ENCODE measurements around the gene SLC9A3.
"Not testable (repeated sequence)": the region's sequence is repeated elsewhere in the genome, so short reads cannot be mapped to it uniquely, and the experiment has no call there.

SLC9A3 gene

DNA sequence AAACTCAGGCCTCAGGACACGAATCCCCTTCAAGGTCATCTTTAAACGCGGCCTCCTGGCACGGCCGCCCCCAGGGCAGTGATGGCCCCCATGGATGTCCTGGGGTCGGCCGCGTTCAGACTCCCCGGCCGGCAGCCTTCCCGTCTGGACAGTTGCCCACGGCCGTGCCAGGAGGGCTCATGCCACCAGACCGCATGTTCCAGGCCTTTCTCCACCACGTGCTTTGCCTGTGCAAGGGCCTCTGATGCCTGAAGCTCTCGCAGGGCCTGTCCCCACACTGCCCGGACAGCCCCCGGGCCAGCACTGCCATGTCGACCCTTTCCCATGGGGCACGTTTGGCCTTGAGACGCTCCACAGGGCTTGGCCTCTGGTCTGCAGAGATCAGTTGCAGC lies 34.6 kb downstream of the SLC9A3 start:
- DNase-seq (ENCODE audit: low read depth), result no peak

GRCh38 chr5:488744-489688 lies 35.2 kb downstream of the SLC9A3 start:
- DNase-seq (ENCODE audit: low read depth), result no peak

GRCh38 chr5:488241-488640 lies 36.0 kb downstream of the SLC9A3 start:
- no peak for DNase-seq (ENCODE audit: low read depth)

DNA sequence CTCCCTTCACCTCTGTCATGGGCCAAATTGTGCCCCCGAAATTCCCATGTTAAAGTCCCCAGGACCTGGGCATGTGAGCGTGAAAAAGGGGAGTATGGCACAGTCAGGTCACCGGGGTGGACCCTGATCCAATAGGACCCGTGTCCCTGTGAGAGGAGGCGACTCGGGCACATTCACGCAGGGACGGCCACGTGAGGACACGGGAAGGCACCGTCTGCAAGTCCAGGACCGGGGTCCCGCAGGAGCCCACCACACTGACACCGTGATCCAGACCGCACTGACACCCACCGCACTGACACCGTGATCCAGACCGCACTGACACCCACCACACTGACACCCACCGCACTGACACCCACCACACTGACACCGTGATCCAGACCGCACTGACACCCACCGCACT lies 37.7 kb downstream of the SLC9A3 start:
- not testable (repeated sequence) for DNase-seq (ENCODE audit: low read depth)

DNA sequence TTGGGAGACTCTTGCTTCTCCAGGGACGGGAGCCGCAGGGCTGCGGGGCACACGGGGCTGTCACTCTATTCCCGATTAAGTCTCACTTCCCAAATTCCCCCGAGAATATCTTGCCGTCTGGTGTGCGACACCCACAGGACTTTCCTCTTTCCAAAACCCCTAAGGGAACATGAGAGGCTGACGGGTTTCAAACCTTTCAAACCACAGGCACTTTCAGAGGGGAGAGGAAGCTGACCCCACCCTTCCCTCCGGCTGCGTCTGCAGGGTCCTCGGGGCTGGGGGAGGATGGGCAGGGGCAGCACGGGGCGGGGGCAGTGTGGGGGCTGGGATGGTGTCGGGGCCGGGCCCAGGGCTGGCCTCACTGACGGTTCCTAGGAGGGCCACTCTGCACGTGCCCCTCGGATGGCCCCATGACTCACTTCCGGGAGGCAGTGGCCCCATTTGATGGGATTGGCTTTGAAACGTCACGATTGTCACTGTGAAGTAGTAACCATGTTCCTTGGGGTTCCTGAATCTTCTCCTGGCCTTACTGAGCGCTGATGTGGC lies 38.2 kb downstream of the SLC9A3 start:
- no peak for DNase-seq (ENCODE audit: low read depth)

GRCh38 chr5:485113-485945 lies 38.9 kb downstream of the SLC9A3 start:
- no peak for DNase-seq (ENCODE audit: low read depth)

DNA sequence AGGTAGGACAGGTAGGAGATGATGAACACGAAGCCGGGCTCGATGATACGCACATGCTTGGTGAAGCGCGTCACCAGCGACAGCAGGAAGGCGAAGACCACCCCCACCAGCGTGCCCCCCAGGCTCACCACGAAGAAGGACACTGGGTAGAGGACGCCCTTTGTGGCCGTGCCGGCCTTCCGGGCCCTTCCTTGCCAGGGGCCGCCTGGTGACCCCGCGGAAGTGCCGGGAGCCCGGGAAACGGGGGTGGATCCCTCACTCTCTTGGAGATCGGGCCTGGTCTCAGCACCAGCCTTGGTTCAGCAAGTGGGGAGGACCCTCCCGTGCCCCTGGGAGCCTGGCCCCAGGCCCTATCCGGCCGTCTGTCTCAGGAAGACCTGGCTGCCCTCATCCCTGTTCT lies 39.7 kb downstream of the SLC9A3 start:
- DNase-seq (ENCODE audit: low read depth), result no peak

GRCh38 chr5:483434-484140 lies 40.7 kb downstream of the SLC9A3 start:
- no peak for DNase-seq (ENCODE audit: low read depth)

GRCh38 chr5:483011-483410 lies 41.2 kb downstream of the SLC9A3 start:
- DNase-seq (ENCODE audit: low read depth), result no peak

DNA sequence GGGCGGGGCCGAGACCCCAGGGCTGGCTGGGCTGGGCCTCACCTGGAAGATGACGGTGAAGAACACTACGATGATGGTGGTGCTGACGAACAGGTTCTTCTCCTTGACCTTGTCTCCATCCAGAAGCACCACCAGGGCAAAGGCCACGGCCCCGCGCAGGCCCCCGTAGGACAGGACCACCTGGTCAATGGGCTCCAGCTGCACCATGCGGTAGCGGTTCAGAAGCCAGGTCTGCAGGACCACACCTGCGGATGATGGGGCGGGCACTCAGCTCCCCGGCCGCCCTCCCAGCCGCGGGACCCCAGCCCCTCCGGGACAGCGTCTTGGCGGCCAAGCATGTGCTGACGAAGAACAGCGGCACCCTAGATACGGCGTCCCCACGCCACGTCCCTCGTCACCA lies 41.7 kb downstream of the SLC9A3 start:
- DNase-seq (ENCODE audit: low read depth), result no peak

DNA sequence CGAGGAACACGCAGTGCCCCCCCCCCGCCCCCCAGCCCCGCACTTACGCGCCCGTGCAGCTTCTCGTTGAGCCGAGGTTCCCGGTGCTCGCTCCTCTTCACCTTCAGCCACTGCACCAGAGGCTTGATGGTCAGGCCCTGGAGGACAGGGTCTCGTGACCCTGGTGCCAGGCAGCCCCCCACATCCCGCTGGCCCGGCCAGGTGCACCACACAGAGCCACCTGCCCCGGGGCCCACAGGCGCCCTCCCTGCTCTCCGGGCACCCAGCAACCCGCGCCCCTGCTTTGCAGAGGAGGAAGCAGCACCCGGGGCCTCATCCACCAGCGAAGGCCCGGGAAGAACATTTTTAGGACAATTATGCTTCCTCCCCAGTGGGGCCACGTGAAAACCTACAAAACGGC lies 42.2 kb downstream of the SLC9A3 start:
- DNase-seq (ENCODE audit: low read depth), result no peak

GRCh38 chr5:481347-481746 lies 42.9 kb downstream of the SLC9A3 start:
- DNase-seq (ENCODE audit: low read depth), result no peak

GRCh38 chr5:479566-480319 lies 44.5 kb downstream of the SLC9A3 start:
- DNase-seq (ENCODE audit: low read depth), result no peak

DNA sequence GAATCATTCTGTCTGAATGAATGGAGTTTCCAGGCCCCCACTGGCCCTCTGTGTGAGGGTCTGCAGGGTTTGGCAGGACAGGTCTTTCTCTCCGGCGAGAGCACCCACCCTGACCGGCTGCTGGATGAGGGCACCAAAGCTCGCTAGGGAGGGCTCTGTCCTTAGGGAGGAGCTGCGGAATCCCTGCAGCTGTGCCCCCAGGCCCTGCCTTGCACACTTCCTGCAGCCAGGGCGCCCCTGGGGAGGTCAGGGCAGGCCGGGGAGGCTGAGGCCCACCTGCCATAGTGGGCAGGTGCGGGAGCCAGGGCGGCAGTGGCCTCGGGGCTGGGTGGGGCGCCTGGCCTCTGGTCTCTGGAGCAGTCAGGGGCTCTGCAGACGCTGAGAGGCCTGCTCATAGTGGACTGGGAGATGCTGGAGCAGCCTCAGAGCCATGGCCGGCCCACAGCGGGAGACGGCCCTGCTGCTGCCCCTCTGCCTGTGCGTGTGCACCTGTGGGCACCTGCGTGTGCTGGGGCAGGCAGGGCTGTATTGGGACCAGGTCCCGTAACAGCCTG lies 45.2 kb downstream of the SLC9A3 start:
- no peak for DNase-seq (ENCODE audit: low read depth)

GRCh38 chr5:478369-478981 lies 45.8 kb downstream of the SLC9A3 start:
- no peak for DNase-seq (ENCODE audit: low read depth)

GRCh38 chr5:477871-478270 lies 46.4 kb downstream of the SLC9A3 start:
- no peak for DNase-seq (ENCODE audit: low read depth)

- no peak for DNase-seq (ENCODE audit: low read depth)
These were observed 47.0 kb downstream of the SLC9A3 start for GRCh38 chr5:477247-477646.

DNA sequence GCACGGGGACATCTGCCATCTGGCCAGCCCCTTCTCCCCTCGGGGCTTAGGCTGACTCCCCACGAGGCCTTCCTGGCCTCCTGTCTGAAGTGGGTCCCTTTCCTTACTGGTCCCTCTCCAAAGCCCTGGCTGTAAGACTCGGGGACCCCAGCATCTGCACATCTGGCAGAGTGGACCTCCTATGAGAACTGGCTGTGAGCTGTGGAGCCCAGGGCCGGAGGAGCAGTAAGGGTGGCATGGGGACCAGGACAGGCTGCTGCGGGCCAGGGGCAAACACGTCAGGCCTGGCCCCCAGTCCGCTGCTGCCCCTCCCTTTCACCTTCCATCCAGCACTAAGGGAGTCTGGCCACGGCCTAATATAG lies 47.5 kb downstream of the SLC9A3 start:
- DNase-seq (ENCODE audit: low read depth), result no peak

DNA sequence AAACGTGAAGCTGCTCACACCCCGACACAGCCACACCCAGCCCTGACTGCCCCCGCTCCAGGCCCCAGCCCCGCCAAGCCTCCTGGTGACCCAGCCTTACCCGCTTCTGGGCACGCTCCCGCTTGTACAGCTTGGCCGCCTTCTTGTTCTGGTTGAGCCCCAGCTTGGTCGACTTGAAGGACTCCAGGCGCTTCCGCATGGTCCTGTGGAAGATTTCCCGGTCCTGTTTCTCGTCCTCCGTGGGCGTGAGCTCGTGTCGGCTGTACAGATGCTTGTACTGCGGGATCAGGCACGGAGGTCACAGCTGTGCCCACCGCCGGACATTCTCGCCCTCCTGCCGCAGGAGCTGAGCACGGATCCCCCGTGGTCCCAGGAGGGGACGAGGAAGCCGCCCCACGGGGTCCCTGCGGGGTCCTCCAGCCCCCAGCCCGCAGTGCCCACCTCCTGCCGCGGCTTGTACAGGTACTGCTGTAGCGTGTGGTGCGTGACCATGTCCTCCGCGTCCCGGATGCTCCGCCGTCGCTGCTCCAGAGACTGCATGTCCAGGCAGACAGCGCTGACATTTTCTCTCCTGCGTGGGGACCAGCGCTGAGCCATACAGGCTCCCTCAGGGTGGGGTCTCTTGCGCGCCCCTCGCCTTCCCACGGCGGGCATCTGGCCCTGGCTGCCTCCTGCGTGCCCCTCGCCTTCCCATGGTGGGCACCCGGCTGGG lies 48.0 kb downstream of the SLC9A3 start:
- no peak for DNase-seq (ENCODE audit: low read depth)

DNA sequence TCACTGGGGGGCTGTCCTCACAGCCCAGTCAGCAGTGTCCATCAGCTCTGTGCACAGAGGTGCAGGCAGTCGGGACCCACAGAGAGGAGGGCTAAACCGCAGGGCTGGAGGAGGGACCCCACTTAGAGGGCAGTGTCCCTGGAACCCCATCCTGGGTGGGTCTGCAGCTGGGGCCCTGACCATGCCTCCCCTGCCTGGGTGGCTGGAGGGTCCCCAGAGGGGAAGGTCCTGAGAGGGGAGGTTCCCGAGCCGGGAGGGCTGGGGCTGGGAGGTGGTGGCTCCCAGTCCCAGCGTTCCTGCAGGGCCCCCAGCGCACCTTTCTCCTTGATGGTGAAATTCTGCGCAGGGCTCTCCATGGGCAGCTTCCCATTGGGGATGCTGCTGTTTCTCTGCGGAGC lies 48.5 kb downstream of the SLC9A3 start:
- DNase-seq (ENCODE audit: low read depth), result no peak

All from stimulated activated CD8-positive, alpha-beta memory T cell treated with anti-CD3 and anti-CD28 coated beads, Interleukin-15, amount 100 ng/mL, for 1 hour (primary cell).